Stimulated activated CD4-positive, alpha-beta T cell treated with anti-CD3 and anti-CD28 coated beads, Interleukin-2, amount 100 ng/mL, for 4 hours (primary cell): ENCODE measurements around the gene HACD2.

Source experiments
- DNase-seq: peaks from one replicate; pipeline ENCODE4 v3.0.0-alpha.2; 2020; ENCODE audit warnings: low read depth

HACD2 gene

GRCh38 chr3:123568875-123569274 is 16.0 kb downstream of the HACD2 start:
- no peak for DNase-seq

GRCh38 chr3:123568034-123568433 is 16.8 kb downstream of the HACD2 start:
- DNase-seq, result no peak

- DNase-seq, result no peak
Observed at GRCh38 chr3:123564056-123564455, 20.8 kb downstream of the HACD2 start.

- DNase-seq, result no peak
Observed at GRCh38 chr3:123562547-123562946, 22.3 kb downstream of the HACD2 start.

- no peak for DNase-seq
Observed at GRCh38 chr3:123561188-123561587, 23.7 kb downstream of the HACD2 start.

GRCh38 chr3:123559040-123559861 is 25.6 kb downstream of the HACD2 start:
- DNase-seq, result no peak

GRCh38 chr3:123553536-123553935 is 31.3 kb downstream of the HACD2 start:
- no peak for DNase-seq

GRCh38 chr3:123552768-123553167 is 32.1 kb downstream of the HACD2 start:
- no peak for DNase-seq

GRCh38 chr3:123552095-123552714 is 32.6 kb downstream of the HACD2 start:
- no peak for DNase-seq

- no peak for DNase-seq
Observed at GRCh38 chr3:123547881-123548519, 36.9 kb downstream of the HACD2 start.

- no peak for DNase-seq
Observed at GRCh38 chr3:123546133-123546755, 38.6 kb downstream of the HACD2 start.

- DNase-seq, result no peak
Observed at GRCh38 chr3:123543950-123544349, 40.9 kb downstream of the HACD2 start.

GRCh38 chr3:123540285-123540684 is 44.6 kb downstream of the HACD2 start:
- no peak for DNase-seq

GRCh38 chr3:123536153-123536895 is 48.5 kb downstream of the HACD2 start:
- no peak for DNase-seq

GRCh38 chr3:123535580-123535979 is 49.3 kb downstream of the HACD2 start:
- DNase-seq, result no peak

- no peak for DNase-seq
Observed at GRCh38 chr3:123534264-123534663, 50.6 kb downstream of the HACD2 start.

- DNase-seq, result no peak
Observed at GRCh38 chr3:123533554-123534159, 51.2 kb downstream of the HACD2 start.

- no peak for DNase-seq
Observed at GRCh38 chr3:123528130-123528529, 56.7 kb downstream of the HACD2 start.

GRCh38 chr3:123527046-123527445 is 57.8 kb downstream of the HACD2 start:
- DNase-seq, result no peak

- no peak for DNase-seq
Observed at GRCh38 chr3:123526474-123526873, 58.4 kb downstream of the HACD2 start.

- DNase-seq, result no peak
Observed at GRCh38 chr3:123525433-123525832, 59.4 kb downstream of the HACD2 start.

- no peak for DNase-seq
Observed at GRCh38 chr3:123524981-123525380, 59.9 kb downstream of the HACD2 start.
